ENCODE measurements around the gene VENTX. TPM values are rescaled to one million over a fixed set of nuclear protein-coding genes. Genes with fewer than 3 reads are reported as not detected.
A peak's percentile ranks its signal among the peaks of the same experiment; 100 is the strongest.

The VENTX gene
- total and polyA plus RNA-seq, 8 donors, result 0.15 to 3.2 (median 0.51) TPM; not detected in 2

GRCh38 chr10:133274751-133275683 lies 37.4 kb downstream of the VENTX start:
- Histone ChIP-seq H3K36me3 (peaks cover 8 to 52% (median 42%) of the 10 kb centered on the region in 4 donors), H3K4me1 (peaks cover 46 to 68% (median 54%) of the 10 kb centered on the region in 4 donors), H3K9me3 (no peaks in the 10 kb centered on the region), H3K27ac (peak overlapping the region in 4 of 5 donors; percentile 29 to 86 (median 70)), H3K4me3 (peak overlapping the region; percentile 5 to 56 (median 43)), H3K27me3 (peaks cover 0 to 42% (median 13%) of the 10 kb centered on the region in 3 donors)
- intact Hi-C loops (cut with DNase I; ENCODE audit: low total_unique reads), result no loop called here
- 23 to 28% (median 26%) methylated on average over 6 to 26 of the region's 26 CpGs for WGBS, 5 donors
- DNase-seq, result peak; percentile 53 to 85
- TF ChIP-seq CTCF (IDR thresholded peaks at IDR 0.05) (no peak), POLR2A (IDR thresholded peaks at IDR 0.05) (no peak), EP300 (IDR thresholded peaks at IDR 0.05) (no peak), POLR2AphosphoS5 (IDR thresholded peaks at IDR 0.05) (no peak)

DNA sequence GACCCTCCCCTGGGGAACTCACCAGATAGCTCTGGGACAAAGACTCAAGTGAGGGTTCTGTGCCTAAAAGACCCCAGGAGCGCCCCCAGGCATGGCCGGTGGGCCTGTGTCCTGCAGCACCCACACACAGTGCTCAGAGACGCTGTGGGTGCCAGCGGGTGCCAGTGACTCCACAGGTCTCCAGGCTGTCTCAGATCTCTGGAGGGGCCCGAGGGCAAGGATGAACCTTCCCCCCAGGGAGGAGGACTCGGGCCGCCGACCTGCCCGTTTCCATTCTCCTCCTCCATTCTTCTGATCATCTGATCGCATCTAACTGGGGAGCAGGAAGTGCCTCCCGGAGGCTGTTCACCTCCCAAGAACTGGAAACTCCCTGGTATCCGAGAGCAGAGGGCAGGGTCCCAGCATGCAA lies 38.0 kb downstream of the VENTX start:
- DNase-seq, result peak in 1 of 2 donors; percentile 55
- Histone ChIP-seq H3K36me3 (peaks cover 8 to 52% (median 42%) of the 10 kb centered on the region in 4 donors), H3K4me3 (peak overlapping the region; percentile 5 to 56 (median 43)), H3K9me3 (no peaks in the 10 kb centered on the region), H3K4me1 (peaks cover 46 to 73% (median 54%) of the 10 kb centered on the region in 4 donors), H3K27me3 (peaks cover 0 to 42% (median 13%) of the 10 kb centered on the region in 3 donors), H3K27ac (peak overlapping the region in 4 of 5 donors; percentile 39 to 86 (median 70))
- no peak for TF ChIP-seq POLR2A (IDR thresholded peaks at IDR 0.05)
- no peak for TF ChIP-seq EP300 (IDR thresholded peaks at IDR 0.05)
- TF ChIP-seq CTCF (IDR thresholded peaks at IDR 0.05), result no peak
- no peak for TF ChIP-seq POLR2AphosphoS5 (IDR thresholded peaks at IDR 0.05)
- 10 to 23% (median 13%) methylated on average over 10 to 12 of the region's 12 CpGs for WGBS, 5 donors
- intact Hi-C loops (cut with DNase I; ENCODE audit: low total_unique reads), result no loop called here

- H3K9me3 ChIP-seq, result no peaks in the 10 kb centered on the region
- WGBS, 5 donors, result 12 to 25% (median 16%) methylated on average over 3 to 6 of the region's 6 CpGs
- peaks cover 46 to 73% (median 54%) of the 10 kb centered on the region in 4 donors for H3K4me1 ChIP-seq
- peaks cover 0 to 42% (median 13%) of the 10 kb centered on the region in 3 donors for H3K27me3 ChIP-seq
- no peak for DNase-seq
- intact Hi-C loops (cut with DNase I; ENCODE audit: low total_unique reads), result no loop called here
- H3K4me3 ChIP-seq, result peak overlapping the region; percentile 30 to 56 (median 43)
- TF ChIP-seq EP300 (IDR thresholded peaks at IDR 0.05) (no peak), POLR2A (IDR thresholded peaks at IDR 0.05) (no peak), CTCF (IDR thresholded peaks at IDR 0.05) (no peak), POLR2AphosphoS5 (IDR thresholded peaks at IDR 0.05) (no peak)
- peaks cover 6 to 52% (median 42%) of the 10 kb centered on the region in 4 donors for H3K36me3 ChIP-seq
- peak overlapping the region; percentile 23 to 86 (median 55) for H3K27ac ChIP-seq
These were observed 38.4 kb downstream of the VENTX start for GRCh38 chr10:133276100-133276434.

DNA sequence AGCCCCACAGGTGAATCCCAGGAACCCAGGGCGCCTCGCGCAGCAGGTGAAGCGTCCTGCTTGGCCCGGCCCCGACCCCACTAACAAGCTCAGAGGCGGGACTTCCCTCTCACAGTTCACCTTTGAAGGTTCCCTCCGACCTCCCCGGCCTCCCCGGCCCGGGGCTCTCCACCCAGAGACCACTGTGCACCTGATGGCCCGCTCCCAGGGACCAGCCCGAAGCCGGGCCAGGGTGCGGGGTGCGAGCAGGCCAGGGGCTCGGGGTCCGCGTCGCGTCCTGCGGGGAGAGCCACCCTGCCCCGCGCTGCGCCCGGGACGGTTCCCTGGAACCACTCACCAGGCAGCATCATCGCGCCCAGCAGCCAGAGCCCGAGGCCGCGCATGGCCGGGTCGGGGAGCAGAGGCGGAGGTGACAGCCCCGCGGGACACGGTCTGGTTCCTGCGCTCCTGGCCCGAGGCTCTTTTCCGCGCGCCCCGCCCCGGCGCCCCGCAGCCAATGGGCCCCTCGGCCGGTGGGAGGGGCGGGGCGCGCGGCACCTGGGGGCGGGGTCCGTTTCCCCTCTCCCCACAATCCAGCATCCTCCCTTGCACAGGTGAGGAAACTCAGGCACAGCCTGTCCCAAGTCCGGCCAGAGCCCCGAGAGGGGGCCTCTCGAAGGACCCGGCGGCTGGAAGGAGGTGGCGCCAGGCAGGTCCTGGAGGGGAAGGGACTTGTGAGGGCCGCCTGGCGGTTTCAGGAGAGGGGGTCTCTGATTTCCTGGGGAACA lies 39.0 kb downstream of the VENTX start, which contains the start of gene ADAM8:
ADAM8 (minus strand) TSS at position 434 of the 767 bp plus-strand sequence; CDS start at position 383, 51 bp downstream.
- DNase-seq, result peak; percentile 65 to 78

More for the DNA sequence above, 39.0 kb downstream of the VENTX start, which contains the start of gene ADAM8:
- intact Hi-C loops (cut with DNase I; ENCODE audit: low total_unique reads), result no loop called here
- H3K9me3 ChIP-seq, result no peaks in the 10 kb centered on the region
- peak within 1 kb of the TSS; percentile 30 to 56 (median 43) for H3K4me3 ChIP-seq
- peaks cover 11 to 52% (median 42%) of the 10 kb centered on the region in 4 donors for H3K36me3 ChIP-seq
- H3K27ac ChIP-seq, result peak within 1 kb of the TSS; percentile 33 to 86 (median 72)
- H3K27me3 ChIP-seq, result peaks cover 0 to 42% (median 13%) of the 10 kb centered on the region in 3 donors
- WGBS, 5 donors, result 4 to 16% (median 7%) methylated on average over 18 to 63 of the region's 63 CpGs
- H3K4me1 ChIP-seq, result peaks cover 46 to 73% (median 54%) of the 10 kb centered on the region in 4 donors
- no peak for TF ChIP-seq EP300 (IDR thresholded peaks at IDR 0.05)
- peak in 2 of 3 donors; percentile 21 to 47 for TF ChIP-seq POLR2AphosphoS5 (IDR thresholded peaks at IDR 0.05)
